DND-41 (cell line): ENCODE data around the gene ARAP1.

Experiments
- ATAC-seq: fragments of 200-7000 bp; cut with Tn5 transposase; 3 replicates; pipeline ENCODE4 v1.9.1; 2021; ENCODE audit warnings: low read depth; ENCODE audit not compliant: insufficient read depth
- DNase-seq: peaks from one replicate; pipeline ENCODE4 v3.0.0-alpha.2; 2020
- H2AFZ ChIP-seq: 2 replicates; pipeline ENCODE4 v1.6.0; 2012; ENCODE audit warnings: low read depth, low read length
- H3K27ac ChIP-seq: 2 replicates; pipeline ENCODE4 v1.5.1; 2012; ENCODE audit warnings: low read length, inconsistent platforms
- H3K27me3 ChIP-seq: fragments of 200-600 bp; sonication (generic); 2 replicates; pipeline ENCODE4 v1.6.0; 2012; ENCODE audit warnings: low read length, mild to moderate bottlenecking, inconsistent platforms; ENCODE audit not compliant: insufficient read depth, poor library complexity
- H3K36me3 ChIP-seq: 2 replicates; pipeline ENCODE4 v1.5.1; 2012; ENCODE audit warnings: low read length, inconsistent platforms; ENCODE audit not compliant: insufficient read depth
- H3K4me1 ChIP-seq: 2 replicates; pipeline ENCODE4 v1.5.1; 2012; ENCODE audit warnings: mild to moderate bottlenecking, low read length; ENCODE audit not compliant: insufficient read depth
- H3K4me2 ChIP-seq: 2 replicates; pipeline ENCODE4 v1.6.0; 2012; ENCODE audit warnings: mild to moderate bottlenecking, moderate library complexity, low read length, inconsistent platforms; ENCODE audit not compliant: insufficient read depth
- H3K4me3 ChIP-seq, 2 experiments: fragments of 200-600 bp in 1 of 2; shearing (Covaris generic) in 1 of 2; 2 replicates each; pipeline ENCODE4 v1.5.1; 2012 to 2016; ENCODE audit warnings: inconsistent platforms in 2 of 2, low read length in 2 of 2, mild to moderate bottlenecking in 2 of 2, low read depth in 1 of 2, moderate library complexity in 1 of 2
- H3K79me2 ChIP-seq: 2 replicates; pipeline ENCODE4 v1.6.0; 2012; ENCODE audit warnings: low read length, inconsistent platforms; ENCODE audit not compliant: insufficient read depth
- H3K9ac ChIP-seq: 2 replicates; pipeline ENCODE4 v1.6.0; 2012; ENCODE audit warnings: low read depth, mild to moderate bottlenecking, inconsistent platforms, low read length, moderate library complexity
- H3K9me3 ChIP-seq: 2 replicates; pipeline ENCODE4 v1.5.1; 2012; ENCODE audit warnings: low read length, moderate library complexity, mild to moderate bottlenecking, inconsistent platforms; ENCODE audit not compliant: insufficient read depth, severe bottlenecking
- H4K20me1 ChIP-seq: 2 replicates; pipeline ENCODE4 v1.6.0; 2012; ENCODE audit warnings: low read length; ENCODE audit not compliant: insufficient read depth
- TF ChIP-seq, protein P1 (sequence below): IDR thresholded peaks from 2 replicates; pipeline ENCODE4 v1.5.1; 2012; ENCODE audit warnings: borderline replicate concordance, low read length, moderate library complexity, mild to moderate bottlenecking; ENCODE audit not compliant: poor library complexity, severe bottlenecking; ENCODE audit errors: extremely low read depth

Gene ARAP1

DNA sequence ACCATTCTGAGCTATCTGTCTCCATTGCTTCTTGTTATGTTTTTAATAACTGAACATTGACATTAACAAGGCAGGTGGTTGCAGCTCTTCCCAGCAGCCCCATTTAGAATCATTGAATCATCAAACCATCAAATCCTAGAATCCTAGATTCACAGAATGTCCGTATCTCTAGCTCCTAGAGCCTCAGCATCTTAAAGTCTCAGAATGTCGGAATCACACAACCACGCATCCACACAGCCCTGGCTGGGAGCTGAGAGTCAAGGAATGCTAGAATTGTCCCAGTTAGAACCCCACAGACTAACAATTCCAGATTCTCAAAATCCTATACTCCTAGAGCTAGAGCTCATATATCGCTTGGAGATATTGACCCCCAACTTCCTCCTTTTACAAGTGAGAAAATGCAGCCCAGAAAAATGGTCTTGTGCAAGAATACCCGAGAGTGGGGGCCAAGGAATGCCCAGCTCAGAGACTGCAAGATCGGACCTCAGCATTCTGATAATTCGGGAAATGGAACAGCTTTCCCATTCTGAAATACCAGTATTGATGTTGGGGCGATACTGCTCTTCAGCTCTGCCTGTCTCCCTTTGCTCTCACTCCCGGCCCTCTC lies 116.8 kb downstream of the ARAP1 start:
- peaks cover 5% of the 10 kb centered on the region for H4K20me1 ChIP-seq
- no peaks in the 10 kb centered on the region for H3K9me3 ChIP-seq
- TF ChIP-seq, protein P1, sequence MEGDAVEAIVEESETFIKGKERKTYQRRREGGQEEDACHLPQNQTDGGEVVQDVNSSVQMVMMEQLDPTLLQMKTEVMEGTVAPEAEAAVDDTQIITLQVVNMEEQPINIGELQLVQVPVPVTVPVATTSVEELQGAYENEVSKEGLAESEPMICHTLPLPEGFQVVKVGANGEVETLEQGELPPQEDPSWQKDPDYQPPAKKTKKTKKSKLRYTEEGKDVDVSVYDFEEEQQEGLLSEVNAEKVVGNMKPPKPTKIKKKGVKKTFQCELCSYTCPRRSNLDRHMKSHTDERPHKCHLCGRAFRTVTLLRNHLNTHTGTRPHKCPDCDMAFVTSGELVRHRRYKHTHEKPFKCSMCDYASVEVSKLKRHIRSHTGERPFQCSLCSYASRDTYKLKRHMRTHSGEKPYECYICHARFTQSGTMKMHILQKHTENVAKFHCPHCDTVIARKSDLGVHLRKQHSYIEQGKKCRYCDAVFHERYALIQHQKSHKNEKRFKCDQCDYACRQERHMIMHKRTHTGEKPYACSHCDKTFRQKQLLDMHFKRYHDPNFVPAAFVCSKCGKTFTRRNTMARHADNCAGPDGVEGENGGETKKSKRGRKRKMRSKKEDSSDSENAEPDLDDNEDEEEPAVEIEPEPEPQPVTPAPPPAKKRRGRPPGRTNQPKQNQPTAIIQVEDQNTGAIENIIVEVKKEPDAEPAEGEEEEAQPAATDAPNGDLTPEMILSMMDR: no peak
- no peak overlapping the region for H3K27ac ChIP-seq
- no peak overlapping the region for H3K9ac ChIP-seq
- no peak overlapping the region for H3K4me2 ChIP-seq
- ATAC-seq (no peak), DNase-seq (no peak)
- H3K36me3 ChIP-seq: no peaks in the 10 kb centered on the region
- no peaks in the 10 kb centered on the region for H3K4me1 ChIP-seq
- peaks cover 5% of the 10 kb centered on the region for H3K27me3 ChIP-seq
- no peaks in the 10 kb centered on the region for H3K79me2 ChIP-seq
- H3K4me3 ChIP-seq: no peak overlapping the region
- no peak overlapping the region for H2AFZ ChIP-seq
